Astrocyte of the spinal cord (primary cell): ENCODE measurements around the gene SLC28A1.

Source experiments
- DNase-seq: peaks from one replicate; pipeline ENCODE4 v3.0.0; 2011; ENCODE audit warnings: low read depth, low spot score
- H3K4me3 ChIP-seq: 2 replicates; pipeline ENCODE4 v1.5.1; 2011; ENCODE audit warnings: low read depth, mild to moderate bottlenecking, low read length, moderate library complexity
- in situ Hi-C: cut with HindIII; loops from 2 replicates; pipeline ENCODE4 v1.10.0; 2017; ENCODE audit warnings: low sequenced_read_pairs
- TF ChIP-seq, protein P1 (sequence below): IDR thresholded peaks from 2 replicates; pipeline ENCODE4 v1.5.1; 2012; ENCODE audit warnings: low read depth, mild to moderate bottlenecking, low read length, inconsistent platforms

The SLC28A1 gene

DNA sequence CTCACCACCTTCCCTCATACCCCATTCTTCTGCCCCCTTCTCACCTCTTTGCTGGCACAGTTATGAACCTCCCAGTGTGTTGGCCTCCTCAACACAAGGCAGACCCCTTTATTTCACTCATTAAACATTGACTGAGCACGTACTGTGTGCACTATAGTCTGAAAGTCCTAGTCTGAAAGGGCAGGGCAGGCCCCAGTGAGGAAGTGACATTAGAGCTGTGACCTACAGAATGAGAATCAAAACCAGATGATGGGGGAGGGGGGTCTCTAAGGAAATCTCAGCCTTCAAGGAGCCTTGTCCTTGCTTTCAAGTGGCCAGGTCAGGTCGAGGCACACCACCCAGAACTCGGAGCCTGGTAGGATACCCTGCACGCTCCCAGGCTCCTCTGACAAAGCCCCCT, 3.5 kb downstream of the SLC28A1 start:
- TF ChIP-seq, protein P1, sequence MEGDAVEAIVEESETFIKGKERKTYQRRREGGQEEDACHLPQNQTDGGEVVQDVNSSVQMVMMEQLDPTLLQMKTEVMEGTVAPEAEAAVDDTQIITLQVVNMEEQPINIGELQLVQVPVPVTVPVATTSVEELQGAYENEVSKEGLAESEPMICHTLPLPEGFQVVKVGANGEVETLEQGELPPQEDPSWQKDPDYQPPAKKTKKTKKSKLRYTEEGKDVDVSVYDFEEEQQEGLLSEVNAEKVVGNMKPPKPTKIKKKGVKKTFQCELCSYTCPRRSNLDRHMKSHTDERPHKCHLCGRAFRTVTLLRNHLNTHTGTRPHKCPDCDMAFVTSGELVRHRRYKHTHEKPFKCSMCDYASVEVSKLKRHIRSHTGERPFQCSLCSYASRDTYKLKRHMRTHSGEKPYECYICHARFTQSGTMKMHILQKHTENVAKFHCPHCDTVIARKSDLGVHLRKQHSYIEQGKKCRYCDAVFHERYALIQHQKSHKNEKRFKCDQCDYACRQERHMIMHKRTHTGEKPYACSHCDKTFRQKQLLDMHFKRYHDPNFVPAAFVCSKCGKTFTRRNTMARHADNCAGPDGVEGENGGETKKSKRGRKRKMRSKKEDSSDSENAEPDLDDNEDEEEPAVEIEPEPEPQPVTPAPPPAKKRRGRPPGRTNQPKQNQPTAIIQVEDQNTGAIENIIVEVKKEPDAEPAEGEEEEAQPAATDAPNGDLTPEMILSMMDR = no peak
- no peak overlapping the region for H3K4me3 ChIP-seq
- in situ Hi-C loops = no loop called here
- no peak for DNase-seq

DNA sequence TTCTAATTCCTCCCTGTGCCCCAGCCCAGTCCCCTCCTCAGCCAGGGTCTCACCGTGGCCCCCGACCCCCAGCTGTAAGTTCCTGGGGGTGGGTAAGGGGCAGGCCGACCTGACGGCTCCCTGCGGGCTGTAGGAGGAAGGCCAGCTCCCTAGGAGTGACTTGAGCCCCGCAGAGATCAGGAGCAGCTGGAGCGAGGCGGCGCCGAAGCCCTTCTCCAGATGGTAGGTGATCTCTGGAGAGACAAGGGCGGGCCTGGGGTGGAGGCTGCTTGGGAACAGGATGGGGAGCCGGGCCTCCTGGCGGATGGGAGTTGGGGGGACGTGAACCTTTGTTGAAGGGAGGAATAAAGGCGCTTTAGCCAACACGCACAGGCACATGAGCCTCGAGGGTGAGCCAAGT, 4.2 kb downstream of the SLC28A1 start:
- no peak overlapping the region for H3K4me3 ChIP-seq
- in situ Hi-C loops = no loop called here
- no peak for DNase-seq
- TF ChIP-seq, protein P1 = no peak

DNA sequence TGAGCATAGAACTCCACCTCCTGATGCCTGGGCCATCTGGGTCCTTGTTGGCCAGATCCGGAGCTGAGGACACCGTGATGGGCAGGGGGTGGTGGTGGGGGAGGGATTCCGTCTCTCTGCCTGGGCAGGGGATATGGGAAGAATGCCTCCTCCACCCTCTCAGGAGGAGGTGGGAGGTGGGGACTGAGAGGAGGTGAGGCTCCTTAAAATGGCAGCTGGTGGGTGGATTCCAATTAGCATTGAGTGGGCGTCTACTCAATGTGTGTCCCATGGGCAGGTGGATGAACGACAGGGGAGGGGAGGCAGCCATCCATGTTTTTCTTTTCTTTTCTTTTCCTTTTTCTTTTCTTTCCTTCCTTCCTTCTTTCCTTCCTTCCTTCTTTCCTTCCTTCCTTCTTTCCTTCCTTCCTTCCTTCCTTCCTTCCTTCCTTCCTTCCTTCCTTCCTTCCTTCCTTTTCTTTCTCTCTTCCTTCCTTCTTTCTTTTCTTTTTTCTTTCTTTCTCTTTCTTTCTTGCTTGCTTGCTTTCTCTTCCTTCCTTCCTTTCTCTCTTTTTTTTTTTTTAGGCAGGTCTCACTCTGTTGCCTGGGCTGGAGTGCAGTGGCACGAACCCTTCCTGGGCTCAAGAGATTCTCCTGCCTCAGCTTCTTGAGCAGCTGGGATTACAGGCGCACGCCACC, 5.0 kb downstream of the SLC28A1 start:
- H3K4me3 ChIP-seq = no peak overlapping the region
- in situ Hi-C loops = no loop called here
- TF ChIP-seq, protein P1 = no peak
- DNase-seq = no peak

DNA sequence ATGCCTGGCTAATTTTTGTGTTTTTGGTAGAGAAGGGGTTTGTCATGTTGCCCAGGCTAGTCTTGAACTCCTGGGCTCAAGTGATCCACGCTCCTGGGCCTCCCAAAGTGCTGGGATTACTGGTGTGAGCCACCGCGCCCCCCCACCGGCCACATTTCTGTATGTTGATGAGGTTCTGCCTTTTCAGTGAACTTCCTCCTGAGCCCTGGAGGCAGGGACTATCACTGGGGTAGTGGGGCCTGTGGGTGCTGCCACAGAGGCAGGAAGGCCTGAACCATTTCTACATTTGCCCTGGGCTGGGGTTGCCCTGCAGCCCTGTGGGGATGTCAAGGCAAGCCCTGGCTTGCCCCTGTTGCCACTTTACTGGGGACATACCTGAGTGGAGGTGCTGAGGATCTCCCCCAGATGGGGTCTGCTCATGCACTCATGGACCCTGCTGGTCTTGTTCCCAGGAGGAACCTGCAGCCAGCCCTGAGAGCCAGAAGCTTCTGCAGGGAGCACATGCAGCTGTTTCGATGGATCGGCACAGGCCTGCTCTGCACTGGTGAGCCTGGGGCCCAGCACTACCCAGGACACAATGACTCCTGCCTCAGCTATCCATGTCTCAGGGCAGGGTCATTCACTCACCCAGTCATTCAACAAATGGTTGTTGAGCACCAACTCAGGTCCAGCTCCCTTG, 5.7 kb downstream of the SLC28A1 start:
- no peak for DNase-seq
- TF ChIP-seq, protein P1 = no peak
- in situ Hi-C loops = no loop called here
- no peak overlapping the region for H3K4me3 ChIP-seq

DNA sequence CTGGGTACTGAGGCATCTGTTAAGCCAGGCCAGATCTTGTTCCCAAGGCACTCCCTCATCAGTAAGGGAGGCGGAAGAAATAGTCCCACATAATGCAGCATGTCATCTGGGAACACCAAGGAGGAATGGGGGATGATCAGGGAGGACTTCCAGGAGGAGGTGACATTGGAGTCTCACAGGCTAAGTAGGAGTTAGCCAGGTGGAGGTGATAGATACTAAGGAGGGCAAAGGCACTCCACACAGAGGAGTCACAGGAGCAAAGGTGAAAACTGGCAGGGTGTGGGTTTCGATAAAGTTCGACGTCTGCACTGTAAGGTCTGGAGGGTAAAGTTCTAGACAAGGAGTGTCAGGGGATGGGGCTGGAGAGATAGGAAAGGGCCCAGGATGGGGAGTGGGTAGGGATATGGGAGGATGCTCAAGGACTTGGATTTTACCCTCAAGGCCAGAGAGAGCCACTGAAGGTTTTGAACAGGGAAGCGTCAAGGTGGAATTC, 6.3 kb downstream of the SLC28A1 start:
- in situ Hi-C loops = no loop called here
- DNase-seq = no peak
- TF ChIP-seq, protein P1 = no peak
- no peak overlapping the region for H3K4me3 ChIP-seq

DNA sequence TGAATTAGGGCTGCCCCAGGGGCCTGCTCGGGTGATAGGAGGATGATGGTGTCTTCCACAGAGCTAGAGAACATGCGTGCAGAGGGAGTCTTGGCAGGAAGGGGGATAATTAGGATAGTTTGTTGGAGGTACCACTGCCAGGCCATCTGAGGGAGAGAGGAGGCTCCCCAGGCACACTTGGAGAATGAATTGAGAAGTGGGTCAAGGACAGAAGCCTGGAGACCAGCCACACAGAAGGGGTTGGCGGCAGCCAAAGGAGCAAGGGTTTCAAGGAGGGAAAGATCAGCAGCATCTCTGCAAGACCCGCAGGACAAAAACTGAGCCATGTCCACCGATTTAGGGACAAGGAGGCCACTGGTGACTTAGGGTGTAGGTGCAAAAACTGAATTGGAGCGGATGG, 6.9 kb downstream of the SLC28A1 start:
- TF ChIP-seq, protein P1 = no peak
- no peak for DNase-seq
- no peak overlapping the region for H3K4me3 ChIP-seq
- in situ Hi-C loops = no loop called here
